Sigmoid colon (tissue), 4 donors: ENCODE results near the gene SDHAF2.

Experiments
- CTCF ChIP-seq, 4 experiments: fragments of 450-650 bp in 3 of 4; fragments of 200-600 bp in 1 of 4; IDR thresholded peaks; one replicate each; pipeline ENCODE4 v1.5.1; 2016 to 2019; ENCODE audit warnings: antibody characterized with exemption in 4 of 4, mild to moderate bottlenecking in 3 of 4, moderate library complexity in 2 of 4
- EP300 ChIP-seq, 4 donors: sonication (generic); formaldehyde crosslinking; IDR thresholded peaks; one replicate each; pipeline ENCODE4 v1.6.1; 2017; ENCODE audit warnings: antibody characterized with exemption in 4 of 4
- POLR2A ChIP-seq, 2 donors: fragments of 450-650 bp; IDR thresholded peaks; one replicate each; pipeline ENCODE4 v1.6.1; 2016; ENCODE audit warnings: antibody characterized with exemption in 2 of 2, mild to moderate bottlenecking in 2 of 2, moderate library complexity in 2 of 2
- POLR2AphosphoS5 ChIP-seq, 4 donors: sonication (generic); formaldehyde crosslinking; IDR thresholded peaks; one replicate each; pipeline ENCODE4 v1.6.1; 2017; ENCODE audit warnings: antibody characterized with exemption in 4 of 4

- TF ChIP-seq EP300 (IDR thresholded peaks at IDR 0.05) = no peak
- no peak for TF ChIP-seq CTCF (IDR thresholded peaks at IDR 0.05)
- TF ChIP-seq POLR2AphosphoS5 (IDR thresholded peaks at IDR 0.05) = no peak
- no peak for TF ChIP-seq POLR2A (IDR thresholded peaks at IDR 0.05)
Observed at GRCh38 chr11:61472282-61472681, 42.4 kb downstream of the SDHAF2 start.
